GM20431 (cell line): ENCODE measurements around the gene TMEM154.

Experiments
- in situ Hi-C: fragments of 300-500 bp; cut with MseI, MboI; formaldehyde crosslinking; loops from one replicate; pipeline ENCODE4 v1.15.0; 2020; ENCODE audit warnings: low sequenced_read_pairs; ENCODE audit not compliant: unreplicated experiment

Gene TMEM154

DNA sequence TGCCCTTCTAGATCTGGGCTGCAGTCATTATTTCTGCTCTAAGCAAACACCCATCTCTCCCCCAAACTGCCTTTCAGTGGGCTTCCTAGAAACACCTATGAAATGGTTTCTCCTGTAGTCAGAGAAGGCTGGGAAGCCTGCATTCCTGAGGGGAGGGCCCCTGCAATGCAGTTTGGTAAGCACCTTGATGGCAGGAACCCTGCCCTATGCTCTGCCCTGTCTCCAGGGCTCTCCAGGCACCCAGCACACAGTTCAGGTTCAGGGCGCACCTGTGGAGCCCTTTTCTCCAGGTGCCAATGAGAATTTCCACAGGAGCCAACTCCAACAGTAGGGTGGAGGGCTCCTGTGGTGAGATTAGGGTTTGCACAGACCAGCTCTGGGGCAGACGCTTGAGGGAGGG lies 74.8 kb downstream of the TMEM154 start:
- in situ Hi-C loops, result no loop called here

DNA sequence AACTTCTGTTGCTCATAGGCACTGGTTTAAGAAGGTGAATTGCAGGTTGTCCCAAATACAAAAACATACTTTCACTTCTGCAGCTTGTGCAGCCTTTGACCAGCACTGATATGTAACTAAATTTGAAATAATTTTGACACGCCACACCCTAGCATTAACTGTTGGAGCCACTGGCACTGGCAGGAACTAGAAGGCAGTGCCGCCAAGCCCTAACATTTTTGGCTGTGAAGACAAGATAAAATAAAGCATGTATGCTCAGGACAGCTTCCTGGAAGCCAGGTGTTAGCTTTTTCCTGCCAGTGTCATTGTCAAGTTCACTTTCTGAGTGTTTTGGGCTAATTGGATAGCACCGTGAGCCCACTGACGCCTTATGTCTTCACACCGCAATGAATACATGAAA lies 78.6 kb downstream of the TMEM154 start:
- in situ Hi-C loops, result no loop called here

DNA sequence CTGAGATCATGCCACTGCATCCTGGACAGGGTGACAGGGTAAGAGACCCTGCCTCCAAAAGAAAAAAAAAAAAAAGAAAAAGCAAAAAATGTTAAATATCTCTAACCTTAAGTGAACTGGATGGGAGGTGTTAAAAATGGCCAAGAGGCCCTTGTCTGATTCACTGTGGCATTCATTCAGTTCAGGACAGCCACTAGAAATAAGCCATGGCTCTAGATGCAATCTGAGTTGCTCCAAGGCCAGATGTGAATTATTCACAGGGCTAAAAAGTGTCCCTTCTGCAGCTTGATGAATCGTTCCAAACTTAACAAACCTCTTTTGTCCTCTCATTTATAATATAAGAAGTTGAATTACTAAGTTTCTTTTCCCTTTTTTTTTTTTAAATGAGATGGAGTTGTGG lies 80.2 kb downstream of the TMEM154 start:
- in situ Hi-C loops, result no loop called here

DNA sequence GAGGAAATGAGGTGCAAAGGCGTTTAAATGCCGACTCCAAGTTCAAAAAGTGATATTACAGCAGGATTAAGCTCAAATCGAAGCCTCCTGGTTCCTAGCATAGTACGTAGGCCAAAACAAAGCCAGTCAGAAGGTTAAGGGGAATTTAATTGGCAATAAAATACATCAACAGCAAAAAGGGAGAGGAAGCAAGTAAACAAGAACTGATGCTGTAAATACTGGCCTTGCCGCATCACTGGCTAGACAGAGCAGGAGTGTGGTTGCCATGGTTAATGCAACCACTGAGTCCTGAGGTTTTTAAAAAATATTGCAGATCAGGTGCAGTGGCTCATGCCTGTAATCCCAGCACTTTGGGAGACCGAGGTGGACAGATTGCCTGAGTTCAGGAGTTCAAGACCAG lies 80.7 kb downstream of the TMEM154 start:
- in situ Hi-C loops, result no loop called here

DNA sequence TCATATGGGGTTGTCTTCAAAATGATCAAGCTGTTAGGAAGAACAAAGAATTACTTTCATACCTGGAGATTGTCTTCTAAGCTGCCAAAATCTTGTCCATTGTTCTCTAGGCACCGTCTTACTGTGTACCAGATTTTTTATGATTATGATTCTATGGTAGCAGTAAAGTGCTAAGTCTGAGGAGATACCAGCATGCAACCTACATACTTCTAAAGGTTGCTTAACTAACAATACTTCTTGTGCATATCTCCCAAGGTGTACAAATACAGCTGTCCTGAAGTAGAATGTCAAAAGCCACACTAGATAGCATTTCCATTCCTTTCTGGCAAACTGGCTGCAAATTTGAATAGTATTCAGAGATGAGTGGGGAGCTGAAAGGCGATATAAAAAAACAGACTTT lies 81.3 kb downstream of the TMEM154 start:
- in situ Hi-C loops, result no loop called here

DNA sequence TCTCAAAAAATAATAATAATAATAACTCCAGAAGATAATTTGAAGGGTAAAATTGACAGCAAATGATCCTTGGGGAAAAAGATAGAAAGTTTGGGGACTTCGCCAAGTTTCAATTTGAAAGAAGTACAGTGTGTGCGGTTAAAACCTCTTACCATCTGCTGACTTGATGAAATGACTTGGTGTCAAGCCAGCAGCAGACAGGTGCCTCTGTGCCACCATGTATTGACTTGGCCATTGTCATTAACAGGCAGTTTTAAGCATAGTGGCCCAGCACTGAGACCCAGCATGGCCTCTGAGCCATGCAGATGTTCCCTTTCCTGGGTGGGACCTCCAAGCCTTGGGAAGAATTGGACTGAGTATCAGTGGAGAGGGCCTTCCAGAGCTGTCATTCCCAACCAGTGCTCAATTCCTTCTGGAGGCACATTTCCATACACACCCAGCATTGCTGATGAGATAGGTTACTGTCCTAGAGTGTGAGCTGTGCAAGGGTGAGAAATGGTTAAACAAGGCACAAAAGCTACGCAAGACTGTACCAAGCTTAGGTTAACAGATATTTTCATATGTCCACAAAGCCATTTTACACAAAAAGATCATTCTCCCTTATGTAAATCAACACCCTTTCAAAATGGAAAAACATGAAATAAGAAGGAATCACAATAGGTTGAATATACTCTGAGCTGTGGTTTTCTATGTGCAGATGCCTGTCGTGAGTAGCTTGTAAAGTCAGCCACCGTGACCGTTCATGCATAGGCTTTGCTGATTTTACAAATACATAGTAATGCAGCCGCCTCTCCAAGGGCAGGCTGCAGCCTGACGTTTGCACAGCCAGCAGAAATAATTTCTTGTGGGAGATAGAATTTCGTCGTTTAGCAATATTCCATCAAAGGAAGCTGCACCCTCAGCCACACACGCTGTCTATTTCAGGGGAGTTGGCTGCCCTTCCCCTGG lies 84.5 kb downstream of the TMEM154 start:
- in situ Hi-C loops, result no loop called here

DNA sequence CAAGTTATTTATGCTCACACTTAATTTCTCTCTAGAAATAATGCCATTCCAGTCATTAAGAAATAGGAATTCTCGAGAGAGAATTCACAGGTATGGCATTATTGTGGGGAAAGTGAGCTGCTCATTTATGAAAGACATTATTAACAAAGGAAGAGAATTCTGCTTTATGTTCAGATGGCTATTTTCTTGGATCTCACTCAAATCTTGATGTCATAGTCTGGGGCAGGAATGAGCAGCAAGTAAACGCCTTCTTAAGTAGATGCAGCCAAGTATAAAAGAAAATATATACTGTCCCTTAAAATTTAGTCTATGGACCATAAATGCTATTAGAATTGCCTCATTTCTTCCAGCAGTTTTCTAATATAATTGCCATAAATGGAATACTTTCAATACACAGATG lies 85.7 kb downstream of the TMEM154 start:
- in situ Hi-C loops, result no loop called here

DNA sequence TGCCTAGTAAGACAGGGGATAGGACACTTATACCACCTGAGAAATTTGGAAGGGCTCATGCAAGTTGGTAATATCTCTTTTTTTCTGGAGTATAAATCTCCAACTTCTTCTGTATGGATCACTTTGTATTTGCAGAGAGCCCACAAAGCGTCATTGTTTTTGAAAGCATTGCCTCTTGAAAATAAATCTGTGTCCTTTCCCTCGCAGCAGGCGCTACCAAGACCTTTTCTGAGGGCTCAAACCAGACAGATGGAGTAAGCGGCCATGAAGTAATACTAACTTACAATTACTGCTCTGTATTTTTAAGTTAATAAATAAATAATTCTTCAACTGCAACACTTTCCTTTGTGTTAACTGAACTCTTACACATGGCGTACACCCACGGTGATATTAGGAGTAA lies 87.9 kb downstream of the TMEM154 start:
- in situ Hi-C loops, result no loop called here

DNA sequence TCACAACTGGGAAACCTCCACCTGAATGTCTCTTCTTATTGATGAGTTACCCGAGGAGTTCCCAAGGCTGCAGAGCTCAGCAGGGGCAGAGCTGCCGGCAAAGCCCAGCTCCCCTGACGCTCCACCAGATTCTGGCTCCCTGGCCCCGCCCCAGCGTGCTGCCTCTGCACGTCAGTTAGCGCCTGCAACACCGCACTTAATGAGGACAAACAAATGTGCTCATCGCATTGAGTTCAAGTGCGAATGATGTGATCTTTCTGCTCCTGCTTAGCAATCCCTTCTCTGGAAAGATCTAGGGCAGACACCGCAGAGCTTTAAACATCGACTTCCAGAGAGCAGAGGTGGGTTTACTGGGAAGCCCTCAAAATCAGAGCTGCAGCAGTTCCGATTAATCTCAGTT lies 88.4 kb downstream of the TMEM154 start:
- in situ Hi-C loops, result no loop called here

DNA sequence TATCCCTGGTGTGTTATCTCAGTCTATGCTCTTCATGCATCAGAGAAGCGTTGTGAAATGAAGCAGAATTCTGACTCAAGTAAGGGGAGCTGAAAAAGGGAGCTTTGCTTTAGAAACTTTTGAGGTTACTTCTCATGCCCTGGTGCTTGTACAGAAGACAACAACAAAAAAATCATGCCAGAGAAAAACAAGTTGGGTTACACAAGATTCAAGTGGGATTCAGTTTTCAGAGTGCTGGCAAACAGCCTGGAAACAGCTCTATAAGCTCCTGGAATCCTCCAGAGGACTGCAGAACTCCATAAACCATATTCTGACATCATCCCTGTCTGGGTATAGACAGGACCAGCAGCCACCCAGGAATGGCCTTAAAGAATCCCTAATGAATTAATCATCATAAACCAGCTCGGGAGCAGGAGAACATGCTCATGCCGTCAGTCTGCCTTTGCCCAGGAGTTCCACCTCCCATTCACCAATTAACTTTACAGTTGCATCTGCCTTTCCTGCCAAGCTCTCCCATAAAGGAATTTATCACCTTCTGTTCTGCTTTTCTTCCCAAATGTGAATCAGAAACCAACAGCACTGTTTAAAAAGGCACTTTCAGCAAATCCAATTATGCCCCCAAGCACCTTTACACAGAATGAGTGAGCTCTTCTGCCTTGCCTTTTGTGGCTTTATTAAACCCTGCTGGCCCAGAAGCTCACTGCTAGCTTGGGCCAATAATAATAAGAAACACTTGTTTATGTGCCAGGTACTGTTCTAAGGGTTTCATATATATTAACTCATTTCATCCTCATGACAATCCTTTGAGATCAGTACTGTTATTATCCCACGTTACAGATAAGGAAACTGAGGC lies 89.4 kb downstream of the TMEM154 start:
- in situ Hi-C loops, result no loop called here

DNA sequence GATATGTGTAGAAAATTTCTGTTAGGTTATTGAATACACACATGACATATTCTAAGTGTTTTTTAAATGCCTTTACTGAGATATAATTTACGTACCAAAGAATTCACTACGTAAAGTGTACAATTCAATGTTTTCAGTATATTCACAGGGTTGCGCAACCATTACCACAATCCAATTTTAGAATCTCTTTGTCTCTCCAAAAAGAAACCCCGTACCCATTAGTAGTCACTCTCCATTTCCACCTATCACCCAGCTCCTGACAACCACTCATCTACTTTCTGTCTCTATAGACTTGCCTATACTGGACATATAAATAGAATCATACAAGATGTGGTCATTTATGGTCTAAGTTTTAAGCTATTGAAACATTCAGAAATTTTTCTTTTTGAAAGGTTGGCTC lies 90.9 kb downstream of the TMEM154 start:
- in situ Hi-C loops, result no loop called here

DNA sequence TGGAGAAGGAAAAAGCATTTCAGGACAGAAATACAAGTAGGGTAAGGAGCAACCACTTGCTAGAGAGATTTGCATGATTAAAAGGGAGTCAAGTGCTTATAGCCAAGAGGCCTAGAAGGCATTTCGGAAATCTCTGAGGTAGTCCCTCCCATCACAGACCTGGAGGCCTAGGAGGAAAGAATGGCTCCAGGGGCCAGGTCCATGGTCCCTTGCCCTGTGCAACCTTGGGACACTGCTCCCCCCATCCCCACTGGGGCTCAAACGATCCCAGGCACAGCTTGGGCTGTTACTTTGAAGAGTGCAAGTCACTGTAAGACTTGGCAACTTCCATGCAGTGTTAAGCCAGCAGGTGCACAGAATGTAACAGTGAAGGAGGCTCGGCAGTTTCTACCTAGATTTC lies 92.7 kb downstream of the TMEM154 start:
- in situ Hi-C loops, result no loop called here

DNA sequence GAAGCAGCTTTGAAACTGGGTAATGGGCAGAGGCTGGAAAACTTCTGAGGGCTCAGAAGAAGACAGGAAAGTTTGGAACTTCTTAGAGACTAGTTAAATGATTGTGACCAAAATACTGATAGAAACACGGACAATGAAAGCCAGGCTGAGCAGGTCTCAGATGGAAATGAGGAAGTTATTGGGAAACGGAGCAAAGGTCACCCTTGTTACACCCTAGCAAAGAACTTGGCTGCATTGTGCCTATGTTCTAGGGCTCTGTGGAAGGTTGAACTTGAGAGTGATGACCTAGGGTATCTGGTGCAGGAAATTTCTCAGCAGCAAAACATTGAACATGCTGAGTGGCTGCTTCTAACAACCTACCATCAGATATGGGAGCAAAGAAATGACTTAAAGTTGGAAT lies 93.1 kb downstream of the TMEM154 start:
- in situ Hi-C loops, result no loop called here

DNA sequence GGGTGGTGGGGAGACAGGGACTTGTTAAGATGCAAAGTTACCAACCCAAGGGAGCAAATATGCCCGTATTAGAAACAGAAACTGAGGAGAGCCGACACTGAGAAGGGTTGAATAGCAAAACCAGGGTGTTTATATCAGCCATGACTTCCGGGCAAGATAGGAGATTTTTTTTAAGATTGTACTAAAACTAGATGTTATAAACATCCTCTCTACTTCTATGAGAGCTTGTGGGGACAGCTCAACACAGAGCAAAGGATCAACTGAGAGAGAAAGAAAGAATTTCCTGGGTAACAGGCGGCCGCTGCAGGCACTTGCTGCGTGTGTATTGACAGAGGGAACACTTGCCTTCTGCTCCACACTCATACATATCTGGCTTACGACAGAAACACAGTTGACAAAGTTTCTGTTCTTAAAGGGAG lies 94.8 kb downstream of the TMEM154 start:
- in situ Hi-C loops, result no loop called here

DNA sequence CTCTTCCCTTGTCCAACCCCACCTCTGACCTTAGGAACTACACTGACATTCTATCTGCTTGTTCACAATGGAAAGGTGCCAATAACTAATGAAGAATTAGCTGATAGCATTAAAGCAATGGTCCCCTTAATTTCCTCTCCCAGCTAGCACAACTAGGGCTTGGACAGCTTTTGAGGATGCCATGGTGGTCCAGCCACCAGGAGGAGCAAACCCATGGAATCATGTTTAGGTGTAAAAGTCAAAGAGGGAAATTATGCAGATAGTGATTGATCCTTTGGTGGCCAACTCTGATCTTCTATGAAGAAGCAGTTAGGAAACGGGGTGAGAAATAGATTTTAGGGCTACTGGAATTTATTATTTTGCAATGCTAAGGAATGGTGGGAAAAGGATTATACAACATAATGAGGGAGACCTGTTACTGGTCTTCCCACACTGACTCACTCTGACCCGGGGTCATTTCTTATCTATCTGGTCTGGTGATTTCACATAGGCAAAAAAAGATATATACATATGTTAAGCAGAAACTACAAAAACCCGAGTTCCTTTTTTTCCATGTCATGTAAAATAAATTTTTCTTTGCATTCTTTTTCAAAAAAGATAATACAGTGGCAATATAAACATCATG lies 98.1 kb downstream of the TMEM154 start:
- in situ Hi-C loops, result no loop called here

DNA sequence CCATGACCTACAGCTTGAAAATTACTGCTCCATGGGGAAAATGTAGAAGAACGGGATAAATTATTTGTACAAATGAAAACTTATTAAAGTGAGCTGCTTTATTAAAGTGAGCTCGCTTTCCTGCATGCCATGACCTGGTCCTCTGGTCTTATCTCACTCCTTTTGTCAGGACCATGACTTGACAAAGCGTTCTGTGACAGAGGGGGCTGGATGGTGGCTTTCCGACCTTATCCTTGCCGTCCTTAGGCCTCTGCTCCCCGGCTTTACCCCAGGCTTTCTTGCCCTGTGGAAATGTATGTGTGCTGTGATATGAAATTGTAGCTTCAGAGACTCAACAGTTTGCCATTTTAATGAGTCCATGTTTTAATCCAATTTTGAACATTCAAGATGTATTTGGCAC lies 99.9 kb downstream of the TMEM154 start:
- in situ Hi-C loops, result no loop called here

DNA sequence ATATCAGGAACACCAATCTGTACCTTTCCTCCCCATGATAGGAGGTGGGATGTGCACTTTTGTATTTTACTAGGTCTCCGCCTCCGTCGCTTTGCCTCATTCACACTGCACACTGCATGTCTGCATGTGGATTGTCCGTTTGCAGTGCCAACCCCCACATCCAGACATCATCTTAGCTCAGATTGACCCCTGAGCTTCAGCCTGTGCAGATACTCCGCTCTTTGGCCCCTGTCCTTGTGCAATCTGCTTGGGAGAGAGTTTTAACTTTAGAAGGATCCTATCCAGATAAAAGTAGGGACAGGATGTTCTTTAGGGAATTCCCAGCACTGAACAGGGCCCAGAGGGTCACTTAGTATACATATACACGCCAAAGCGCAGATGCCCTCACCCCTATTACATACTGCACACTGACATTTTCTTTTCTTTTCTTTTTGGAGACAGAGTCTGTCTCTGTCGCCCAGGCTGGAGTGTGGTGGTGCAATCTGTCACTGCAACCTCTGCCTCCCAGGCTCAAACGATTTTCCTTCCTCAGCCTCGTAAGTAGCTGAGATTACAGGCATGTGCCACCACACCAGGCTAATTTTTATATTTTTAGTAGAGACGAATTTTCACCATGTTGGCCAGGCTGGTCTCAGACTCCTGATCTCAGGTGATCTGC lies 100.6 kb downstream of the TMEM154 start:
- in situ Hi-C loops, result no loop called here

DNA sequence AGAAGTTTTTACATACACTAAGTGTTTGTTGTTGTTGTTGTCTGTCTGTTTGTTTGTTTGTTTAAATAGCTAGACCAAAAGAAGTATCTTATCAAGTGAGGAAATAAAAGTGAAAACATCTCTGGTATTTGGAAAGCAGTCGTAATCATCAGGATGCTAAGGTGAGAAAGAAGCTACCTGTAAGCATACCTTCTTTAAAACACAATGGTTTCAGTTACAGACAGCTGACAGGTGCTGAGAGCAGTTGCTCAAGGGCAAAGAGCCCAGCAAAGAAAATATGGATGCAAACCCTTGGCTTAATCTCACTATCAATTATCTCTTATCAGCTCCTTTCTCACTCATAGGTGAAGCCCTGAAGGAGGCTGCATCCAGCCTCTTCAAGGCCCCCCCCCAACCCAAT lies 101.1 kb downstream of the TMEM154 start:
- in situ Hi-C loops, result no loop called here

DNA sequence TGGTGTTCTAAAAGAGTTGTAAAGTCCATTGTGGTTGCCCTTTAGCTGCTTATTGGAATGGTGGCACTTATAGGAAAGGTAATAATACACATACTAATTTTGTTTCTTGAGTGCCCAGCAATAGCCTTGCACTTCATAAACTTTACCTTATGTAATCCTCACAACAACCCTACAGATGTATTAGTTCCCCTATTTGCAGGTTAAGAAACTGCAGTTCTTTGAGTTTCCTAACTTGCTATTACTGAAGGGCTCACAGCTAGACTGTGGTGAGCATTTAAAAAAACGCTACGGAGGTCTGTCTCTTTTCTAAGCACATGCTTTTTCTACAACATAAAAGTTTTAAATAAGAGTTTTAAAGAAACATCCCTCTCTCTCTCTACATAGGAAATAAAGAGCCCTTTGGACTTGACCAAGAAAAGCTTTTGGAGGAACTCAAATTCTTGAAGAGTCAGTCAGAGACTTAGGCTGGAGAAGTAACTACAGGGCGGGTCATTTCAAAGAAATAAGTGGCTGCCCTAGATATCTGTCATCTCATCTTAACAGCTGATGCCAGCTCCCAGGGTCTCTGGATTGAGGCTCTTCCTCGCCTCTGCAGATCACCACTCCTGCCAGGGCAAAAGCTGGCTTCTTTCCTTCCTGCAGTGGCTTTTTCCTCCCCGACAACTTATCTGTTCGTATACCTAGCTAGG lies 101.9 kb downstream of the TMEM154 start:
- in situ Hi-C loops, result no loop called here

DNA sequence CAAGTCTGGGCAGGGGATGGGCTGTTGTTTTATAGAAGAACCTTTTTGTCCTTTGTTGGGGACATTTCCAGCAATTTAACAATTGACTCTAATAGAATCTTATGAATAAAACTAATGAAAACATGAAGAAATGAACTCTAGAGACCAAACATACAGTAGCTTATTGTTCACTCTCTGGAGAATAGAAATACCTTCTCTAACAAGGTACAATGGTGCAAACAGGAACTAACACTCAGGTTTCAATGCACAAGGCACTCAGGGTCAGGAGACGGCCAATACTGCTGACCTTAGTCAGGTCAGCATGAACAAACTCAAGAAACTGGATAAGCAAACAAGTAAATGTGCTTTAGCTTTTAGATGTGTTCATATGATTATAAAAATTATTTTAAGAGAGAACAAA lies 104.3 kb downstream of the TMEM154 start:
- in situ Hi-C loops, result no loop called here
